GM19455 (cell line): Measurements from ENCODE around the gene SLC4A1AP.
"Not testable (repeated sequence)": the region's sequence is repeated elsewhere in the genome, so short reads cannot be mapped to it uniquely, and the experiment has no call there.

Experiments
- ATAC-seq: cut with Tn5 transposase; IDR thresholded peaks from one replicate; pipeline ENCODE4 v1.9.1; 2021; ENCODE audit not compliant: unreplicated experiment

Gene SLC4A1AP

DNA sequence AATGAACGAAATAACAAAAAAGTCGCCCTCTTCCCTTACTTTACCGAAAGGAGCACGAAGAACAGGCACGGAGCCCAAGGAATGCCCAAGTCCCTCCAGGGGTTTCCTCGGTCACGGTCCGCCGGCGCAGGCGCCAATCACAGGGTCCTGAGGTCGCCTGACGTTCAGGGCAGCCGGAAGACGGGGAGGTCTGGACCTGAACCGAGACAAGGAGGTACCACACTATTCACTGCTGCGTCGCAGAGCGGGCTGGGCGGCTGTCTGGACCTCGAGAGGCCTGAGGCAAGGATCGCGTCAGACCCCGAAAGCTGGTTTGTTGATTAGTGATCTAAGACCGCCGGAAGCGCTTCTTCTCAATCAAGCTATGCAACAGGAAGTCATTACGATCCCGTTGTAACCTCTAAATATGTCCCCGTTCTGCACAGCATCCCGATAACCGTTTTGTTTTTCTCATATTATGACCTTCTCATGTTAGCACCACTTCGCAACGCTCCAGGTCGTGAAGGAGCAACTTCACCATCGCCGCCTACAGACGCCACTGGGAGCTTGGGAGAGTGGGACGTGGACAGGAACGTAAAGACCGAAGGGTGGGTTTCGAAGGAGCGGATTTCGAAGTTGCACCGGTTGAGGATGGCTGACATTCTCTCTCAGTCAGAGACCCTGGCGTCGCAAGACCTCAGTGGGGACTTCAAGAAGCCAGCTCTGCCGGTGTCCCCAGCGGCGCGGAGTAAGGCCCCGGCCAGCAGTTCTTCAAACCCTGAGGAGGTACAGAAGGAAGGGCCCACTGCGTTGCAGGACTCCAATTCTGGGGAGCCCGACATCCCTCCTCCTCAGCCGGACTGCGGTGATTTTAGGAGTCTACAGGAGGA, at the start of gene SLC4A1AP, which contains the start of gene SUPT7L:
Gene SLC4A1AP (plus strand): TSS at position 605 of the 869 bp plus-strand sequence. CDS start 26 bp downstream, at position 631.
Gene SUPT7L (minus strand): TSS at position 330 of the 869 bp plus-strand sequence. CDS start 1,422 bp downstream, outside the sequence.
- no peak for ATAC-seq

DNA sequence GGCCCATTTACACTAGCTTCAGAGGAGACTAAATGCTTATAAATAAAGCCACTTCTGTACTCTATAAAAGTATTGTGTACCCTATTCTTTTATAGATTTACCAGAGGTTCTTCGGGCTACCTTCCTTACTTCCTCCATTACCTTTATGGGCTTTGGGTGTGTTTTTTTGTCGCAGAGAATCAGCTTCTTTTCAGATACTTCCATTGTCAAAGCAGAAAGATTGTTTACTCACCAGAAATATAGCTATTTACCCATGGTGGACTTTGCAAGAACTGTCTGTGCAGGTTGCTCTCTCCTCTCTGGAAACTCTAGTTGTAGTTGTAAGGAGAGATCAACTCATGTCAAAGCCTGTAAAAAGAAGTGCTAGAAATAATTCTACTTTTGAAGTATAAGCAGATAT, 49.7 kb upstream of the SLC4A1AP start:
- no peak for ATAC-seq

- no peak for ATAC-seq
Measured at GRCh38 chr2:27615316-27615715, 48.4 kb upstream of the SLC4A1AP start.

- no peak for ATAC-seq
Measured at GRCh38 chr2:27621524-27621923, 42.2 kb upstream of the SLC4A1AP start.

DNA sequence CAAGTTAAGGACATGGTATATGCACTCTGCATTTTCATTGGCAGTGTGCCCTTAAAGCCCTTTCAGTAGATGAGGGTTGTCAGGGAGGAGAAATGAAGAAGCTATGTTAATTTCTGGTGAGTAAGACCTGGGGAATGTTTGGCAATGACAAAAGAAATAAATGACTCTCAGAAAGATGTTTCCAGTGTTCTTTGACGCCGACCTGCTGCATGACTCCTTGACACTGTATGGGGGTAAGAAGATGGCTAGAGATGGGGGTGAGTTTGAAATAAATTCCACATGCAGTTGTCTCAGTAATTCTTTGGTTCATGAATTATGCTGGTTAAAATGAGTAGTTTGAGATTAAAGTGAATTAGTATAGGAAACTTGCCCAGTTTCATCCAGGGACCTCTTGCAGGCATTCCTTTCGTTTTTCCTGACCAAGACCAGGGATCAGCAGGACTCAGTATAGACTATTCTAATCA, 40.7 kb upstream of the SLC4A1AP start:
- ATAC-seq = no peak

DNA sequence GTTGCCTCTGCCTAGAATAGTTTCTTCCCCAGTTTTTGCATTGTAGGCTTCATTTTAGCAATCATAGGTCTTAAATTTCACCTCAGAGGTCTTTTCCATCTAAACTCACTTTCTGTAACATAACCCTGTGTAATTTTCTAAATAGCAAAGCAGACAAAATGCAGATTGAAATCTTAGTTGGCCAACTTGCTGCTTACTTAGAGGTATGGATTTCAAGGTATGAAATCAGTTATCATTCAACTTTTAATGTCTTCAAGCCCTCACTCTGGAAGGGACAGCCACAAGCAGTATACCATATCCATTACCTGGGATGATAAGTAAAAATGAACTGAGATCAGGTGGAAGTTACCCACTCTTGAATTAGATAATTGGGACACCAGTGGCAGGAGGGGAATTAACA, 38.7 kb upstream of the SLC4A1AP start:
- no peak for ATAC-seq

DNA sequence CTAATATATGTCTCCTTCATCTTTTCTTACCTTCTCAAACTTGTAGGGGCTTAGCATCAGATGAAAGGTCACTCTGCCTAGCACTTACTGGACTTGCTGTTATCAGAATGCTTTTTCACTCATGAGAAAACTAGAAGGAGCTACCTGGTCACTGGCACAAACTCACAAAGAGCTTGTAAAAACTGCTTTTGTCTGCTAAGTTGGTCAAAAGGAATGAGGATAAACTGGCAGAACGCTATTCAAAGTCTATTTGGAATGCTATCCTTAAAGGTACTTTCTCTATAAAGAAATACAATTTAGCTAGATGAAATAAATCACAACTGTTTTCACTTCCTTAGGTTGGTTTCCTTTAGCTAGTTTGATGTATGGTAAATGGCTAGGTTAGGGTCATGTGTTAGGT, 37.4 kb upstream of the SLC4A1AP start:
- not testable (repeated sequence) for ATAC-seq

GRCh38 chr2:27626921-27627320, 36.8 kb upstream of the SLC4A1AP start:
- ATAC-seq = not testable (repeated sequence)

- ATAC-seq = peak; percentile 36
Measured at GRCh38 chr2:27627963-27628766, 35.5 kb upstream of the SLC4A1AP start.

- ATAC-seq = peak; percentile 96
Measured at GRCh38 chr2:27628767-27629709, 34.7 kb upstream of the SLC4A1AP start, which contains the start of the genes CCDC121 and GPN1. Gene CCDC121, minus strand, starts transcription at chr2:27629012. Its CDS starts 1,213 bp downstream, at chr2:27627799. Gene GPN1, plus strand, starts transcription at chr2:27629050. Its CDS starts 9 bp downstream, at chr2:27629059.

DNA sequence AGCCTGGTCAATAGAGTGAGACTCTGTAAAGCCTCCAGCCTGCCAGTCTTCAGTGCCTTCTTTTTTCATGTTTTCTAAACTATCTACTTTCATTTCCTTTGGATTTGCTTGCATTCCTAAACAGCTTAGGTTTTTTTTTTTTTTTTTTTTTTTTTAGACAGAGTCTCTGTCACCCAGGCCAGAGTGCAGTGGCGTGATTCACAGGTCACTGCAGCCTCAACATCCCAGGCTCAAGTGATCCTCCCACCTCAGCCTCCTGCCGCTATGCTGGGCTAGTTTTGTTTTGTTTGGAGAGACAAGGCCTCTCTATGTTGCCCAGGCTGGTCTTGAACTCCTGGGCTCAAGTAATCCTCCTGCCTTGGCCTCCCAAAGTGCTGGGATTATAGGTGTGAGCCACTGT, 33.4 kb upstream of the SLC4A1AP start:
- not testable (repeated sequence) for ATAC-seq

DNA sequence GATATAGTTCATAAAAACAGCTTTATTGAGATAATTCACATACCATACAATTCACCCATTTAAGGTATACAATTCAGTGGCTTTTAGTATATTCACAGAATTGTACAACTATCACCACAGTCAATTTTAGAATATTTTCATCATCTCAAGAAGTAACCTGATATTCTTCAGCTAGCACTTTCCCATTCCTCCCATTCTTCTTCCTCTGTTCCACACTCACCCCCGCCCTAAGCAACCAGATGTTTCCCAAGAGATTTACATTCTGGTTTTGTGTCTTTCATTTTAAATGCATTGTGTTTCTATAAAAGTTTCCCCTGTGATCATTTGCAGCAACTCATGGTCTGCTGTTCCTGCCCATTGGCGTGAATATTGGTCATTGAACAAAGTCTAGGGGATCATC, 29.4 kb upstream of the SLC4A1AP start:
- ATAC-seq = no peak

- ATAC-seq = no peak
Measured at GRCh38 chr2:27636766-27637165, 26.9 kb upstream of the SLC4A1AP start.

DNA sequence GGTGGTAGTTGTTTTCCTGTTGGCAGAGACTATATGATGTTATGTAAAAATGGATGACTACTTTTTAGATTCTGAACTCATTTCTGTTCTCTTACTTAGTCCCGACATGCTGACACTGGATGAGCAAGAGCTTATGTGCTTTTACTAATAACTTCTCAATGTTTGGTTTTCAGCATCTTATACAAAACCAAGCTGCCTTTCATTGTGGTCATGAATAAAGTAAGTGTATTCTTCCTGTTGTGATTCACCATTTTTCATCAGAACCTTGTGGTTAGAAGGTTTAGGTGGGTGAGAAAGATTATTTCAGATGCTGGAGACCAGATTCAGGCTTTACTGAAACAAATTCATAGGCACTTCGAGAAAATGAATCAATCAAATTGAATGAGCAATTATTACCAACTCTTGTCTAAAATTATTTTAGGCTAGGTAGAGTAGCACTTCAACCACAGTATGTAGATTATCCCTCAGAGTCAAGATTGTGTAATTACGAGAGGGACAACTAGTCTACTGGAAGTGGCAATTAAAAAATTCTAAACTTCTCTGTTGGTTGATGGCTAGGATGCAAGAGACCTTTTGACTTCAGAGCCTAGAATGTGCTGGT, 25.6 kb upstream of the SLC4A1AP start:
- no peak for ATAC-seq

- ATAC-seq = no peak
Measured at GRCh38 chr2:27638709-27639108, 25.0 kb upstream of the SLC4A1AP start.

DNA sequence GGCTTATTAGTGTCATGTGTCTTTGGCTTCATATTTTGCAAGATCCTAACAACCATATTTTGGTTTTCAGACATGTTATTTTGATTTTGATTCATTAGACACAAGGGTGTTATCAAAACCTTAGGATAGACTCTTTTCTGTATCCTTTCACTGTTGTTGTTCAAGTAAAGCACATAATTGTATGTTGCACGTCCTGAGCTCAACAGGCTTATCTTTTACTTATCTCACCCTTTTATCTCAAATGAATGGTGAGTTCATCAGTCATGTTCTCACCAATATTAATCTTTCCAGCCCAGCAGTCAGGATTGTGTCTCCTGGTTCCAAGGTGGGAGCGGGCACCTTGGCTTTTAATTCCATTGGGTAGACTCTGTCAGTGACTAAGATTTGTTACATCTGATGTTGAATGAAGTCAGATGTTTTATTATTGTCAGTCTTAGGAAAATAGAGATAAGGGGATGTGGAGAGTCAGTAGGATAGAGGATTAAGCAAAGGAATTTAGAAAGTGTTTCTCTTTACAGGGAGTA, 22.9 kb upstream of the SLC4A1AP start:
- ATAC-seq = no peak

GRCh38 chr2:27645197-27645596, 18.5 kb upstream of the SLC4A1AP start:
- ATAC-seq = no peak

- ATAC-seq = no peak
Measured at GRCh38 chr2:27647289-27647688, 16.4 kb upstream of the SLC4A1AP start.

DNA sequence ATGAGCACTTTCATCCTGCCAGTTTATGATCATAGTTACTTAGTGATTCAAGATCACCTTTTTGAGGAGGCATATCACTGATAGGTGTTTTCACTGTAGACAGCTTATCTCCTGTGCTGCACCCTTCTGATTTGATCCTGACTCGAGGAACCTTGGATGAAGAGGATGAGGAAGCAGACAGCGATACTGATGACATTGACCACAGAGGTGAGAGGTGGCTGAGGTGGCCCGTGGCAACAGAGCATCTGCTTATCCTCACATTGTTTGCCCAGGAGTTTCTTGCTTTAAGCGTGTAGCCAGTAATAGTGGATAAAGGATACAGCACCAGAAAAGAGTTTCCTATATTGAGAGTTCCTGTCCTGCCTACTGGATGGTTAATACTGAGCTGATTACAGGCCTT, 16.0 kb upstream of the SLC4A1AP start:
- ATAC-seq = no peak

GRCh38 chr2:27651056-27651455, 12.6 kb upstream of the SLC4A1AP start:
- ATAC-seq = no peak
